IMR-90 (cell line): ENCODE data around the gene RNH1. TPM values are rescaled to one million over a fixed set of nuclear protein-coding genes. Genes with fewer than 3 reads are reported as not detected.

Source experiments
- ATAC-seq: fragments of 200-7000 bp; cut with Tn5 transposase; 2 replicates; pipeline ENCODE4 v1.9.1; 2020; ENCODE audit warnings: low read depth, mild to moderate bottlenecking, moderate library complexity
- BruUV-seq: library from RNA; stranded (reverse); fragments of 400-500 nt; replicated peaks from 2 replicates; lab custom pipeline; 2021; lab: Mats Ljungman, UMichigan
- CTCF ChIA-PET: fragments of 300-600 bp; formaldehyde crosslinking; extraction: SDS; loops from one replicate; lab custom pipeline; 2021; ENCODE audit warnings: antibody characterized with exemption; lab: Yijun Ruan, JAX
- POLR2A ChIA-PET: fragments of 300-600 bp; sonication (Branson Sonifier 250); formaldehyde crosslinking; loops from one replicate; lab custom pipeline; 2022; ENCODE audit warnings: antibody characterized with exemption; ENCODE audit not compliant: unreplicated experiment; lab: Charles Lee
- DNase-seq: peaks from one replicate; pipeline ENCODE4 v3.0.0; 2013
- H2AFZ ChIP-seq: replicated peaks from 2 replicates; pipeline ENCODE3; 2013; ENCODE audit warnings: low read length, mild to moderate bottlenecking; ENCODE audit not compliant: poor library complexity
- H2AK5ac ChIP-seq: 2 replicates; pipeline ENCODE4 v1.6.1; 2013; ENCODE audit warnings: low read depth, low read length, inconsistent platforms
- H2AK9ac ChIP-seq: replicated peaks from 2 replicates; pipeline ENCODE3; 2013; ENCODE audit warnings: mild to moderate bottlenecking, low read depth, low read length, moderate library complexity; ENCODE audit not compliant: poor library complexity
- H2BK120ac ChIP-seq: 2 replicates; pipeline ENCODE4 v1.6.1; 2013; ENCODE audit warnings: low read depth, low read length, inconsistent platforms
- H2BK15ac ChIP-seq: 3 replicates; pipeline ENCODE4 v1.6.1; 2013; ENCODE audit warnings: low read depth, low read length, inconsistent platforms
- H2BK20ac ChIP-seq: 2 replicates; pipeline ENCODE4 v1.6.1; 2013; ENCODE audit warnings: low read depth, mild to moderate bottlenecking, inconsistent platforms, low read length, moderate library complexity
- H2BK5ac ChIP-seq: 2 replicates; pipeline ENCODE4 v1.6.1; 2013; ENCODE audit warnings: mild to moderate bottlenecking, low read depth, low read length, inconsistent platforms; ENCODE audit not compliant: poor library complexity, severe bottlenecking
- H3K14ac ChIP-seq: replicated peaks from 2 replicates; pipeline ENCODE4 v1.6.1; 2013; ENCODE audit warnings: low read depth, low read length, inconsistent platforms
- H3K18ac ChIP-seq: 2 replicates; pipeline ENCODE4 v1.6.1; 2013; ENCODE audit warnings: low read depth, low read length, control low read depth
- H3K23ac ChIP-seq: 2 replicates; pipeline ENCODE4 v1.6.1; 2013; ENCODE audit warnings: low read depth, low read length, inconsistent platforms
- H3K27ac ChIP-seq: 2 replicates; pipeline ENCODE4 v1.5.1; 2013; ENCODE audit warnings: mild to moderate bottlenecking, control low read depth, low read length; ENCODE audit not compliant: insufficient read depth
- H3K27me3 ChIP-seq: 2 replicates; pipeline ENCODE4 v1.6.1; 2013; ENCODE audit warnings: low read length; ENCODE audit not compliant: control insufficient read depth, insufficient read depth
- H3K36me3 ChIP-seq: 2 replicates; pipeline ENCODE4 v1.6.1; 2013; ENCODE audit warnings: low read length, mixed read lengths; ENCODE audit not compliant: control insufficient read depth, insufficient read depth
- H3K4ac ChIP-seq: 2 replicates; pipeline ENCODE4 v1.6.1; 2013; ENCODE audit warnings: low read depth, low read length, inconsistent platforms
- H3K4me1 ChIP-seq: 2 replicates; pipeline ENCODE4 v1.6.1; 2013; ENCODE audit warnings: low read length, mixed read lengths; ENCODE audit not compliant: control insufficient read depth, insufficient read depth
- H3K4me2 ChIP-seq: 2 replicates; pipeline ENCODE4 v1.6.1; 2013; ENCODE audit warnings: low read depth, mild to moderate bottlenecking, control low read depth, low read length, moderate library complexity
- H3K4me3 ChIP-seq: 2 replicates; pipeline ENCODE4 v1.5.1; 2013; ENCODE audit warnings: low read depth, mild to moderate bottlenecking, control low read depth, low read length, moderate library complexity; ENCODE audit not compliant: insufficient read depth
- H3K56ac ChIP-seq: 2 replicates; pipeline ENCODE4 v1.6.1; 2013; ENCODE audit warnings: low read length, inconsistent platforms; ENCODE audit not compliant: insufficient read depth; ENCODE audit errors: extremely low read depth
- H3K79me1 ChIP-seq, 2 experiments: 2 replicates each; pipeline ENCODE4 v1.6.1; 2013; ENCODE audit warnings: low read length in 2 of 2, inconsistent platforms in 1 of 2, low read depth in 1 of 2
- H3K9ac ChIP-seq: 2 replicates; pipeline ENCODE4 v1.6.1; 2013; ENCODE audit warnings: low read depth, low read length, control low read depth
- H3K9me1 ChIP-seq: 2 replicates; pipeline ENCODE4 v1.6.1; 2013; ENCODE audit warnings: low read length, inconsistent platforms; ENCODE audit not compliant: insufficient read depth
- H3K9me3 ChIP-seq: 2 replicates; pipeline ENCODE4 v1.6.1; 2013; ENCODE audit warnings: low read length; ENCODE audit not compliant: control insufficient read depth, insufficient read depth
- H4K20me1 ChIP-seq: 2 replicates; pipeline ENCODE4 v1.6.1; 2013; ENCODE audit warnings: low read length, inconsistent platforms; ENCODE audit not compliant: insufficient read depth
- H4K5ac ChIP-seq: 2 replicates; pipeline ENCODE4 v1.6.1; 2013; ENCODE audit warnings: mild to moderate bottlenecking, low read depth, low read length, control low read depth
- H4K8ac ChIP-seq, 2 experiments: 2 replicates each; pipeline ENCODE4 v1.6.1; 2013; ENCODE audit warnings: low read depth in 2 of 2, low read length in 2 of 2, control low read depth in 1 of 2, inconsistent platforms in 1 of 2
- H4K91ac ChIP-seq: 2 replicates; pipeline ENCODE4 v1.6.1; 2013; ENCODE audit warnings: low read depth, low read length, inconsistent platforms; ENCODE audit not compliant: insufficient read depth
- CHD1 ChIP-seq: IDR thresholded peaks from 2 replicates; pipeline ENCODE4 v1.6.1; 2012; ENCODE audit warnings: low read depth, low read length, improper control_type of control experiment
- ELK1 ChIP-seq: fragments of 150-350 bp; IDR thresholded peaks from 2 replicates; pipeline ENCODE4 v1.6.1; 2016; ENCODE audit warnings: low read depth, mild to moderate bottlenecking, low read length, moderate library complexity, borderline replicate concordance
- NFE2L2 ChIP-seq: fragments of 150-350 bp; IDR thresholded peaks from 2 replicates; pipeline ENCODE4 v1.6.1; 2016; ENCODE audit warnings: low read depth, mild to moderate bottlenecking, low read length
- RAD21 ChIP-seq: IDR thresholded peaks from 2 replicates; pipeline ENCODE4 v1.6.1; 2012; ENCODE audit warnings: low read length, improper control_type of control experiment
- SMC3 ChIP-seq: fragments of 150-350 bp; IDR thresholded peaks from 2 replicates; pipeline ENCODE4 v1.6.1; 2016; ENCODE audit warnings: low read depth, mild to moderate bottlenecking, antibody characterized with exemption, low read length, moderate library complexity
- USF2 ChIP-seq: fragments of 150-350 bp; IDR thresholded peaks from 2 replicates; pipeline ENCODE4 v1.6.1; 2017; ENCODE audit warnings: mild to moderate bottlenecking, antibody characterized with exemption, low read length, low read depth
- WGBS, 2 experiments: methylation state at CpG; one replicate each; pipeline versions ENCODE4 v1.1.5 to v1.1.7; 2013; ENCODE audit warnings: missing lambda C conversion rate in 2 of 2; ENCODE audit not compliant: insufficient read length in 1 of 2; ENCODE audit errors: extremely low coverage in 2 of 2; 5-methylcytosine and 5-hydroxymethylcytosine counted together
- dilution Hi-C: fragments of 300-500 bp; cut with HindIII; formaldehyde crosslinking; loops from one replicate; pipeline ENCODE4 v1.14.3; 2018; ENCODE audit warnings: low sequenced_read_pairs; ENCODE audit not compliant: unreplicated experiment
- in situ Hi-C: fragments of 300-500 bp; cut with MboI; formaldehyde crosslinking; loops from 3 replicates; pipeline ENCODE4 v1.14.3; 2019; ENCODE audit warnings: low sequenced_read_pairs, inconsistent platforms, mixed read lengths
- intact Hi-C: fragments of 100-400 bp; cut with micrococcal nuclease; formaldehyde crosslinking; loops from 2 replicates; pipeline ENCODE4 v1.10.0; 2022
- polyA plus RNA-seq, 3 experiments: library from polyadenylated mRNA; depleted of rRNA; stranded (reverse); fragments of >200 nt; gene quantifications; 2 replicates each; pipeline ENCODE4 v1.2.3, GENCODE V29; 2012; ENCODE audit warnings: low replicate concordance in 1 of 3
- total RNA-seq: library from RNA; depleted of rRNA; stranded (reverse); fragments of >200 nt; gene quantifications from 2 replicates; pipeline ENCODE4 v1.2.3, GENCODE V29; 2012

Gene RNH1
- total and polyA plus RNA-seq, 2 of the 4 experiments (the other 2 are of a cell fraction) = 138 to 247 TPM

- Histone ChIP-seq H3K56ac (no peak overlapping the region), H4K8ac (no peak overlapping the region), H3K36me3 (peaks cover 69% of the 10 kb centered on the region), H3K27me3 (no peaks in the 10 kb centered on the region), H2BK120ac (no peak overlapping the region), H3K9me1 (peaks cover 10% of the 10 kb centered on the region), H4K20me1 (peaks cover 11% of the 10 kb centered on the region; the same call in 1 of the 2 replicates), H2BK5ac (no peak overlapping the region), H2AK5ac (no peak overlapping the region), H2AK9ac (no peak overlapping the region), H2BK15ac (no peak overlapping the region), H4K5ac (no peak overlapping the region), H3K4ac (no peak overlapping the region), H3K79me1 (peaks cover 10 to 32% of the 10 kb centered on the region in 2 experiments; a peak in 3 of 4 replicates), H3K18ac (no peak overlapping the region), H3K4me2 (no peak overlapping the region), H3K4me1 (no peaks in the 10 kb centered on the region), H3K9ac (no peak overlapping the region), H2BK20ac (no peak overlapping the region), H3K4me3 (no peak overlapping the region), H4K91ac (no peak overlapping the region), H3K23ac (no peak overlapping the region), H3K9me3 (peaks cover 2% of the 10 kb centered on the region; the same call in 1 of the 2 replicates), H3K27ac (no peak overlapping the region), H3K14ac (no peak overlapping the region), H2AFZ (peak overlapping the region; percentile 49)
- DNase-seq = no peak
- POLR2A ChIA-PET = no interaction called here
- dilution Hi-C loops = no loop called here
- no peak for ATAC-seq
- no peak for TF ChIP-seq SMC3
- no peak for TF ChIP-seq ELK1
- TF ChIP-seq CHD1 = no peak
- no peak for TF ChIP-seq NFE2L2
- TF ChIP-seq RAD21 = no peak
- TF ChIP-seq USF2 = no peak
- BruUV-seq = no TSS peak
- WGBS, 2 experiments = 92% methylated on average over 11 of the region's 37 CpGs; no CpG with 5 or more reads in 1 of the 2 experiments
- in situ Hi-C loops = no loop called here
- intact Hi-C loops = no loop called here
- CTCF ChIA-PET = no interaction called here
Observed at GRCh38 chr11:494761-495536, 12.1 kb downstream of the RNH1 start.
